Suprapubic skin (tissue), 3 donors: ENCODE data around the gene SLC17A3.

ENCODE experiments used
- CTCF ChIP-seq, 2 donors: fragments of 200-600 bp in 1 of 2; fragments of 450-650 bp in 1 of 2; sonication (generic) in 1 of 2; IDR thresholded peaks; one replicate each; pipeline ENCODE4 v1.5.1; 2016 to 2019; ENCODE audit warnings: antibody characterized with exemption in 2 of 2, mild to moderate bottlenecking in 1 of 2, moderate library complexity in 1 of 2
- EP300 ChIP-seq: sonication (generic); formaldehyde crosslinking; IDR thresholded peaks from one replicate; pipeline ENCODE4 v1.6.1; 2017; ENCODE audit warnings: antibody characterized with exemption

- TF ChIP-seq CTCF (IDR thresholded peaks at IDR 0.05): no peak
- no peak for TF ChIP-seq EP300
Observed at GRCh38 chr6:25916789-25917490, 42.9 kb upstream of the SLC17A3 start.
